Mesendoderm (in vitro differentiated cells): ENCODE data around the gene FAM3A.

Experiments
- DNase-seq: peaks from one replicate; pipeline ENCODE4 v3.0.0; 2013
- H2AK5ac ChIP-seq: 2 replicates; pipeline ENCODE4 v1.6.1; 2013; ENCODE audit warnings: low read length, inconsistent platforms
- H2BK120ac ChIP-seq: 2 replicates; pipeline ENCODE4 v1.6.1; 2013; ENCODE audit warnings: low read depth, mild to moderate bottlenecking, low read length, moderate library complexity, mixed read lengths
- H2BK15ac ChIP-seq: replicated peaks from 2 replicates; pipeline ENCODE4 v1.6.1; 2013; ENCODE audit warnings: low read depth, mild to moderate bottlenecking, moderate library complexity
- H2BK5ac ChIP-seq: 2 replicates; pipeline ENCODE4 v1.6.1; 2013; ENCODE audit warnings: low read length, inconsistent platforms
- H3K18ac ChIP-seq: 2 replicates; pipeline ENCODE4 v1.6.1; 2013; ENCODE audit warnings: mild to moderate bottlenecking, low read length, mixed read lengths
- H3K23ac ChIP-seq: one replicate; pipeline ENCODE4 v1.6.1; 2013; ENCODE audit warnings: low read length
- H3K27ac ChIP-seq: 2 replicates; pipeline ENCODE4 v1.5.1; 2013; ENCODE audit warnings: low read depth, mild to moderate bottlenecking, inconsistent platforms, low read length, moderate library complexity
- H3K27me3 ChIP-seq: 2 replicates; pipeline ENCODE4 v1.6.1; 2013; ENCODE audit warnings: low read length, control low read depth, mild to moderate bottlenecking, inconsistent platforms; ENCODE audit not compliant: insufficient read depth, poor library complexity
- H3K36me3 ChIP-seq: 2 replicates; pipeline ENCODE4 v1.6.1; 2013; ENCODE audit warnings: low read length, inconsistent platforms; ENCODE audit not compliant: control insufficient read depth, insufficient read depth
- H3K4ac ChIP-seq: one replicate; pipeline ENCODE4 v1.6.1; 2013; ENCODE audit warnings: low read depth, mild to moderate bottlenecking, low read length, moderate library complexity
- H3K4me1 ChIP-seq: 2 replicates; pipeline ENCODE4 v1.6.1; 2013; ENCODE audit warnings: low read depth, low read length, inconsistent platforms; ENCODE audit not compliant: control insufficient read depth
- H3K4me2 ChIP-seq: 2 replicates; pipeline ENCODE4 v1.6.1; 2013; ENCODE audit warnings: low read length
- H3K4me3 ChIP-seq: 2 replicates; pipeline ENCODE4 v1.5.1; 2013; ENCODE audit warnings: mild to moderate bottlenecking, low read length
- H3K56ac ChIP-seq: one replicate; pipeline ENCODE4 v1.6.1; 2013; ENCODE audit warnings: low read length
- H3K79me1 ChIP-seq: 2 replicates; pipeline ENCODE4 v1.6.1; 2013; ENCODE audit warnings: low read length, inconsistent platforms
- H3K79me2 ChIP-seq: 2 replicates; pipeline ENCODE4 v1.6.1; 2013; ENCODE audit warnings: mild to moderate bottlenecking, low read length; ENCODE audit not compliant: control insufficient read depth, insufficient read depth
- H3K9ac ChIP-seq: 2 replicates; pipeline ENCODE4 v1.6.1; 2013; ENCODE audit warnings: low read length, inconsistent platforms
- H4K5ac ChIP-seq: one replicate; pipeline ENCODE4 v1.6.1; 2013; ENCODE audit warnings: low read length
- H4K8ac ChIP-seq: one replicate; pipeline ENCODE4 v1.6.1; 2013; ENCODE audit warnings: low read depth, mild to moderate bottlenecking, control low read depth, low read length, moderate library complexity
- WGBS: extraction: QIAGEN DNeasy Blood & Tissue Kit; methylation state at CpG from one replicate; pipeline ENCODE4 v1.1.7; 2013; ENCODE audit warnings: low lambda C conversion rate, missing lambda C conversion rate; ENCODE audit not compliant: insufficient coverage; ENCODE audit errors: extremely low coverage; 5-methylcytosine and 5-hydroxymethylcytosine counted together

FAM3A gene

GRCh38 chrX:154487518-154488290, 28.3 kb downstream of the FAM3A start:
- Histone ChIP-seq H2AK5ac (no peak overlapping the region), H3K79me1 (no peaks in the 10 kb centered on the region), H3K79me2 (no peaks in the 10 kb centered on the region), H4K5ac (no peak overlapping the region), H2BK120ac (no peak overlapping the region), H2BK5ac (no peak overlapping the region), H3K36me3 (no peaks in the 10 kb centered on the region), H4K8ac (no peak overlapping the region), H3K27me3 (no peaks in the 10 kb centered on the region), H3K4me1 (no peaks in the 10 kb centered on the region), H2BK15ac (no peak overlapping the region), H3K4me2 (no peak overlapping the region), H3K4ac (no peak overlapping the region), H3K9ac (no peak overlapping the region), H3K27ac (no peak overlapping the region), H3K18ac (no peak overlapping the region), H3K4me3 (no peak overlapping the region), H3K56ac (no peak overlapping the region), H3K23ac (no peak overlapping the region)
- DNase-seq, result no peak
- no CpG with 5 or more reads among the region's 28 CpGs for WGBS

DNA sequence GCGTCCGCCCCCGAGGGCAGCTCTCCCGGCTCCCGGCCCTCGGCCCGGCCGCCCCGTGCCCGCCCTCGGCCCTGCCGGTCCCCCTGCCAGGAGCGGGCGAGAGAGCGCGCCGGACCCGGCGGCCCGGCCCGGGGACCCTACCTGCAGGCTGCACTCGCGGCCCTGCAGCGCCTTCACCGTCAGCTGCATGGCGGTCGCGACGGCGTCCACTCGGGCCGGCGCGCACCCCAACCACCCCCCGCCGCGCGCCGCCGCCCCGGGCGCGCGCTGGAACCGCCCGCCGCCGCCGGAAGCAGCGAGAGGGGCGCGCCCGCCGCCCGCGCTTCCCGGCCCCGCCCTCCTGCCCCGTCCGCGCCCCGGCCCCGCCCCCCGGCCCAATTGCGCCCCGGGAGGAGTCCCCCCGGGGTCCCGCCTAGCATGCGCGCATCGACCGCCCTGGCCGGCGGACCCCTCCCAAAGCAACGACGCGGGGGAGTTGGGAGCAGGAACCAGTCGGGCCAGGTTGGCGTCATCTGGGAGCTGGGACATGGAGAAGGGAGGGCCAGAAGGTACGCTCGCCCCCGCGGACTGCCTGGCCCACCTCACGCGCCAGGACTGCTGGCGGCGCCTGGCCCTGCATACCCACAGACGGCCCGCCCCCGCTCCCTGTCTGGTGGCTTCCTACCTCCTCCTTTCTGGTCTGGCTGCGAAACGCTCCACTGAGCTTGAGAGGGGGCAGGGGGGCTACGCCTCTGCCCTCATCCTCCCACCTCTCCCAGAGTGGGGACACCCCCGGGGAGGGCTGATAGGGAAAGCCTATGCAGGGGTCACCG, 29.4 kb downstream of the FAM3A start, which contains the start of gene UBL4A:
Gene UBL4A (minus strand): TSS at position 220 of the 812 bp plus-strand sequence. CDS start 31 bp downstream, at position 189.
- Histone ChIP-seq H2AK5ac (no peak within 1 kb of the TSS), H3K4ac (peak within 1 kb of the TSS; percentile 71), H3K4me3 (peak within 1 kb of the TSS; percentile 56), H2BK15ac (no peak within 1 kb of the TSS), H3K9ac (peak within 1 kb of the TSS; percentile 87), H2BK120ac (no peak within 1 kb of the TSS), H3K56ac (peak within 1 kb of the TSS; percentile 91), H4K8ac (no peak within 1 kb of the TSS), H3K79me2 (no peaks in the 10 kb centered on the region), H3K27ac (no peak within 1 kb of the TSS), H3K27me3 (no peaks in the 10 kb centered on the region), H3K79me1 (no peaks in the 10 kb centered on the region), H3K4me2 (peak within 1 kb of the TSS; percentile 40), H3K4me1 (no peaks in the 10 kb centered on the region), H4K5ac (no peak within 1 kb of the TSS), H3K18ac (peak within 1 kb of the TSS; percentile 81), H3K36me3 (no peaks in the 10 kb centered on the region), H3K23ac (no peak within 1 kb of the TSS), H2BK5ac (no peak within 1 kb of the TSS)
- DNase-seq, result peak; percentile 60
- no CpG with 5 or more reads among the region's 95 CpGs for WGBS

DNA sequence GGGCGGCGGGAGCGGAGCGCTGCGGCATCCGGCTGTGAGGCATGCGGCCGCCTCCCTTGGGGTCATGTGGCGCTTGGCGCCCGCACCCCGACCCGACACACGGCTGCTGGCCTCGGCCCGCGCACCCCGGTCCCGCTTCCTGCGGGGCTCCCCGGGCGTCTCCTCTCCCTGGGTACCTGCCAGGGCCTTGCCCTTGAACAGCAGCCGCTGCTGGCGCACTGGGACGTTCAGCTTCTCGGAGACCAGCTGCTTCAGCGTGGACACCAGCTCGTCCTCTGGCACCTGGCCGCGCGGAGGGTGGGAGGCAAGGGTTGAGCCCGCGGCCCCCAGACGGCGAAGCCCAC, 30.0 kb downstream of the FAM3A start:
- Histone ChIP-seq H3K4ac (peak overlapping the region; percentile 71), H3K23ac (no peak overlapping the region), H3K56ac (peak overlapping the region; percentile 91), H4K8ac (no peak overlapping the region), H3K4me1 (no peaks in the 10 kb centered on the region), H2AK5ac (no peak overlapping the region), H3K4me2 (peak overlapping the region; percentile 40), H3K36me3 (no peaks in the 10 kb centered on the region), H3K27me3 (no peaks in the 10 kb centered on the region), H2BK120ac (no peak overlapping the region), H3K79me1 (no peaks in the 10 kb centered on the region), H4K5ac (no peak overlapping the region), H2BK15ac (no peak overlapping the region), H2BK5ac (no peak overlapping the region), H3K4me3 (peak overlapping the region; percentile 56), H3K27ac (no peak overlapping the region), H3K9ac (peak overlapping the region; percentile 87), H3K79me2 (no peaks in the 10 kb centered on the region), H3K18ac (peak overlapping the region; percentile 81)
- WGBS, result no CpG with 5 or more reads among the region's 35 CpGs
- peak; percentile 6 for DNase-seq

GRCh38 chrX:154485150-154486051, 30.6 kb downstream of the FAM3A start:
- Histone ChIP-seq H4K5ac (no peak overlapping the region), H3K27me3 (no peaks in the 10 kb centered on the region), H2BK5ac (no peak overlapping the region), H3K56ac (peak overlapping the region; percentile 91), H3K4me2 (peak overlapping the region; percentile 40), H2AK5ac (no peak overlapping the region), H3K36me3 (no peaks in the 10 kb centered on the region), H3K9ac (peak overlapping the region; percentile 87), H2BK15ac (no peak overlapping the region), H3K18ac (no peak overlapping the region), H3K4me3 (peak overlapping the region; percentile 56), H3K4ac (peak overlapping the region; percentile 71), H3K79me1 (no peaks in the 10 kb centered on the region), H2BK120ac (no peak overlapping the region), H3K4me1 (no peaks in the 10 kb centered on the region), H3K27ac (no peak overlapping the region), H4K8ac (no peak overlapping the region), H3K79me2 (no peaks in the 10 kb centered on the region), H3K23ac (no peak overlapping the region)
- WGBS, result no CpG with 5 or more reads among the region's 35 CpGs
- peak; percentile 7 for DNase-seq

GRCh38 chrX:154484255-154485149, 31.5 kb downstream of the FAM3A start:
- Histone ChIP-seq H3K18ac (no peak overlapping the region), H2BK5ac (no peak overlapping the region), H3K36me3 (no peaks in the 10 kb centered on the region), H3K4me1 (no peaks in the 10 kb centered on the region), H3K79me1 (no peaks in the 10 kb centered on the region), H3K56ac (no peak overlapping the region), H3K79me2 (no peaks in the 10 kb centered on the region), H2BK120ac (no peak overlapping the region), H3K9ac (no peak overlapping the region), H3K4ac (no peak overlapping the region), H2BK15ac (no peak overlapping the region), H3K4me3 (no peak overlapping the region), H4K8ac (no peak overlapping the region), H3K27ac (no peak overlapping the region), H2AK5ac (no peak overlapping the region), H4K5ac (no peak overlapping the region), H3K23ac (no peak overlapping the region), H3K4me2 (no peak overlapping the region), H3K27me3 (no peaks in the 10 kb centered on the region)
- no peak for DNase-seq
- WGBS, result no CpG with 5 or more reads among the region's 16 CpGs
